SK-N-SH (cell line): ENCODE measurements around the gene BSN.

Source experiments
- CTCF ChIP-seq: fragments of 200-600 bp; sonication (generic); IDR thresholded peaks from 2 replicates; pipeline ENCODE4 v1.6.1; 2017; ENCODE audit warnings: antibody characterized with exemption, mild to moderate bottlenecking, moderate library complexity
- EZH2phosphoT487 ChIP-seq: fragments of 200-600 bp; sonication (generic); IDR thresholded peaks from 2 replicates; pipeline ENCODE4 v1.6.1; 2017; ENCODE audit warnings: low read depth, mixed run types, mild to moderate bottlenecking, antibody characterized with exemption, moderate library complexity, borderline replicate concordance
- FOXM1 ChIP-seq: IDR thresholded peaks from 2 replicates; pipeline ENCODE4 v1.4.0; 2012; ENCODE audit warnings: low read depth, mild to moderate bottlenecking
- JUND ChIP-seq: IDR thresholded peaks from 2 replicates; pipeline ENCODE4 v1.4.0; 2012
- MXI1 ChIP-seq: IDR thresholded peaks from 2 replicates; pipeline ENCODE4 v1.6.1; 2012; ENCODE audit warnings: mild to moderate bottlenecking, low read depth, low read length, improper control_type of control experiment
- NRF1 ChIP-seq: IDR thresholded peaks from 2 replicates; pipeline ENCODE4 v1.6.1; 2012; ENCODE audit warnings: low read depth, mild to moderate bottlenecking, low read length
- RAD21 ChIP-seq: IDR thresholded peaks from 2 replicates; pipeline ENCODE4 v1.6.1; 2012; ENCODE audit warnings: mild to moderate bottlenecking, low read length
- RCOR1 ChIP-seq: fragments of 150-350 bp; IDR thresholded peaks from 2 replicates; pipeline ENCODE4 v1.6.1; 2017; ENCODE audit warnings: antibody characterized with exemption, low read length
- REST ChIP-seq: IDR thresholded peaks from 2 replicates; pipeline ENCODE4 v1.6.1; 2012; ENCODE audit warnings: mild to moderate bottlenecking, low read depth, low read length, moderate library complexity
- SIN3A ChIP-seq: IDR thresholded peaks from 2 replicates; pipeline ENCODE4 v1.6.1; 2012; ENCODE audit warnings: low read depth, mild to moderate bottlenecking, low read length, moderate library complexity, borderline replicate concordance
- SMC3 ChIP-seq: IDR thresholded peaks from 2 replicates; pipeline ENCODE4 v1.6.1; 2012; ENCODE audit warnings: low read depth, low read length, improper control_type of control experiment
- TAF1 ChIP-seq: IDR thresholded peaks from 2 replicates; pipeline ENCODE4 v1.6.1; 2012; ENCODE audit warnings: low read depth, mild to moderate bottlenecking, low read length, moderate library complexity, borderline replicate concordance
- TCF12 ChIP-seq: IDR thresholded peaks from 2 replicates; pipeline ENCODE4 v1.4.0; 2012

- TF ChIP-seq CTCF (no peak), SMC3 (no peak), JUND (no peak), FOXM1 (no peak), TCF12 (no peak), NRF1 (no peak), TAF1 (no peak), REST (no peak), RAD21 (no peak), SIN3A (no peak), RCOR1 (no peak), MXI1 (no peak), EZH2phosphoT487 (no peak)
These were observed 18.1 kb upstream of the BSN start for GRCh38 chr3:49535971-49536874.
